B cell (primary cell): Measurements from ENCODE around the gene RNF25.

ENCODE experiments used
- EZH2 ChIP-seq: IDR thresholded peaks from 2 replicates; pipeline ENCODE4 v1.6.1; 2012; ENCODE audit warnings: borderline replicate concordance, low read depth, mild to moderate bottlenecking, moderate library complexity, low read length; ENCODE audit not compliant: insufficient read depth, poor library complexity, severe bottlenecking
- TF ChIP-seq, protein P1 (sequence below): fragments of 200-600 bp; IDR thresholded peaks from one replicate; pipeline ENCODE4 v1.8.0; 2022; ENCODE audit warnings: antibody characterized with exemption, mild to moderate bottlenecking

DNA sequence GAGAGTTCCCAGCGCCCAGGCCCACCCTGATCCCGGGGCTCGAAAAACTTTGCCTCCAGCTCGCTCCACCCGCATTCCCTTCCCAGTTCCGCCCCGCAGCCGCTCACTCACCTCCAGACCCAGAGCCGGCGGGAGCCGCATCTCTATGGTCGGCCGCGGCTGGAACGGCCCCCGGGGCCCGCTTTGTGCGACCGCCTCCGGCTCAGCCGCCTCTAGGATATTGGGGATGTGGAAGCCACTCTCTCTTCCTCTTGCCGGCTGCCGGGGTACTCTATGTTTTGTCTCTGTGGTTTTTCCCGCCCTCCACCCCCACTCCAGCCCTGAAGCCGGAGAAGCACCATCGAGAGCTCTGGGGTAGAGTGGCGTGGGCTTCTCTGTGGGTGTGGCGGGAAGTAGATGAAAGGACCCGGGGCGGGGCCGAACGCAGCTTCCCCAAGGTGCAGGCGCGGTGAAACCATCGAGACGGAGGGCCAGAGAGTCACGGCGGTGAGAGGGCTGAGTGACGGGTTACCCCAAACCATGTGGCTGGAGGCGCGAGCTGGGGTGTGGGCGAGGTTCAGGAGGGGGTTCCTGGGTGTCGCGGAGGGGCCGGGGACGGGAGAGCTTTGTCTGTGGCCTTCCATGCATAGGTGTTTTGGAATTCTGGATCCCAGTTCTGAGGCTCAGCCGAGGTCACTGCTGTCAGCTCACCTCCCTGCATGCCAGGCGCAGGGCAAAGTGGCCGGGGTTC lies 12.4 kb downstream of the RNF25 start, which contains the start of the genes BCS1L and ZNF142:
- TF ChIP-seq, protein P1, sequence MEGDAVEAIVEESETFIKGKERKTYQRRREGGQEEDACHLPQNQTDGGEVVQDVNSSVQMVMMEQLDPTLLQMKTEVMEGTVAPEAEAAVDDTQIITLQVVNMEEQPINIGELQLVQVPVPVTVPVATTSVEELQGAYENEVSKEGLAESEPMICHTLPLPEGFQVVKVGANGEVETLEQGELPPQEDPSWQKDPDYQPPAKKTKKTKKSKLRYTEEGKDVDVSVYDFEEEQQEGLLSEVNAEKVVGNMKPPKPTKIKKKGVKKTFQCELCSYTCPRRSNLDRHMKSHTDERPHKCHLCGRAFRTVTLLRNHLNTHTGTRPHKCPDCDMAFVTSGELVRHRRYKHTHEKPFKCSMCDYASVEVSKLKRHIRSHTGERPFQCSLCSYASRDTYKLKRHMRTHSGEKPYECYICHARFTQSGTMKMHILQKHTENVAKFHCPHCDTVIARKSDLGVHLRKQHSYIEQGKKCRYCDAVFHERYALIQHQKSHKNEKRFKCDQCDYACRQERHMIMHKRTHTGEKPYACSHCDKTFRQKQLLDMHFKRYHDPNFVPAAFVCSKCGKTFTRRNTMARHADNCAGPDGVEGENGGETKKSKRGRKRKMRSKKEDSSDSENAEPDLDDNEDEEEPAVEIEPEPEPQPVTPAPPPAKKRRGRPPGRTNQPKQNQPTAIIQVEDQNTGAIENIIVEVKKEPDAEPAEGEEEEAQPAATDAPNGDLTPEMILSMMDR = no peak
- TF ChIP-seq EZH2 = no peak
